Naive thymus-derived CD8-positive, alpha-beta T cell (primary cell): ENCODE data around the gene PRKCB. TPM values are rescaled to one million over a fixed set of nuclear protein-coding genes. Genes with fewer than 3 reads are reported as not detected.
A peak's percentile ranks its signal among the peaks of the same experiment; 100 is the strongest.

ENCODE experiments used
- ATAC-seq, 2 donors: fragments of 150-1000 bp; cut with Tn5 transposase in 1 of 2; sonication (Bioruptor Pico), chemical (Tn5 transposase) in 1 of 2; 1 replicate in 1 of 2; 2 replicates in 1 of 2; pipeline ENCODE4 v1.10.0; 2021; ENCODE audit warnings: mild to moderate bottlenecking in 2 of 2, moderate library complexity in 2 of 2
- POLR2A ChIA-PET: fragments of 350-600 bp; sonication (Branson Sonifier 250); formaldehyde crosslinking; loops from one replicate; lab custom pipeline; 2021; ENCODE audit warnings: antibody characterized with exemption; lab: Charles Lee
- DNase-seq, 10 donors: peaks; one replicate each; pipeline versions ENCODE4 v3.0.0 to v3.0.0-alpha.2; 2020 to 2022
- H3K27ac Mint-ChIP-seq, 10 donors: one replicate each; pipeline ENCODE4 v1.8.0; 2020 to 2022; ENCODE audit warnings: mild to moderate bottlenecking in 10 of 10, mixed read lengths in 10 of 10, moderate library complexity in 4 of 10, inconsistent platforms in 1 of 10
- H3K27me3 Mint-ChIP-seq, 5 donors: one replicate each; pipeline ENCODE4 v1.8.0; 2021 to 2022; ENCODE audit warnings: mixed read lengths in 5 of 5
- H3K36me3 Mint-ChIP-seq, 3 donors: one replicate each; pipeline ENCODE4 v1.8.0; 2020 to 2022; ENCODE audit warnings: mixed read lengths in 3 of 3, mild to moderate bottlenecking in 2 of 3, inconsistent platforms in 1 of 3
- H3K4me1 Mint-ChIP-seq, 4 donors: one replicate each; pipeline ENCODE4 v1.8.0; 2021 to 2022; ENCODE audit warnings: mixed read lengths in 4 of 4
- H3K4me3 Mint-ChIP-seq, 10 donors: one replicate each; pipeline ENCODE4 v1.8.0; 2020 to 2022; ENCODE audit warnings: mild to moderate bottlenecking in 10 of 10, mixed read lengths in 10 of 10, moderate library complexity in 6 of 10, inconsistent platforms in 1 of 10
- H3K9me3 Mint-ChIP-seq, 9 donors: one replicate each; pipeline ENCODE4 v1.8.0; 2020 to 2022; ENCODE audit warnings: mixed read lengths in 9 of 9, mild to moderate bottlenecking in 3 of 9, inconsistent platforms in 1 of 9, moderate library complexity in 1 of 9
- polyA plus RNA-seq, 3 donors: library from polyadenylated mRNA; unstranded; fragments of 300-500 nt; fragmentation: Illumina TruSeq; gene quantifications; one replicate each; pipeline ENCODE4 v1.2.3, GENCODE V29; 2021
- total RNA-seq, 8 experiments: library from RNA in 2 of 8; stranded (reverse) in 2 of 8; gene quantifications; one replicate each; pipeline ENCODE4 v1.2.3 and lab custom pipeline; 2021 to 2026

Gene PRKCB
- total and polyA plus RNA-seq, 5 experiments from 2014 or later, result 57.2 to 142 (median 123) TPM

- Mint-ChIP-seq H3K4me3 (no peak overlapping the region), H3K4me1 (peaks cover 14 to 44% (median 35%) of the 10 kb centered on the region in 4 donors)
These were observed 12.1 kb upstream of the PRKCB start for GRCh38 chr16:23823475-23824384.

GRCh38 chr16:23824909-23825308 is 10.9 kb upstream of the PRKCB start:
- Mint-ChIP-seq H3K27ac (peak overlapping the region in 4 of 10 donors; percentile 40 to 74 (median 58)), H3K36me3 (no peaks in the 10 kb centered on the region), H3K4me1 (peaks cover 14 to 44% (median 35%) of the 10 kb centered on the region in 4 donors), H3K9me3 (peaks cover 0 to 3% (median 0%) of the 10 kb centered on the region in 9 donors), H3K27me3 (no peaks in the 10 kb centered on the region), H3K4me3 (peak overlapping the region in 1 of 10 donors; percentile 30)
- no peak for ATAC-seq
- POLR2A ChIA-PET, result interaction anchor here (0.5 kb wide), 1 partner anchor 188 kb away, joined by 3 read pairs; no protein-coding TSS in a partner anchor
- DNase-seq, result no peak

More at GRCh38 chr16:23823475-23824384, 12.1 kb upstream of the PRKCB start:
- no peaks in the 10 kb centered on the region for H3K36me3 Mint-ChIP-seq
- DNase-seq (no peak), ATAC-seq (no peak)
- H3K27ac Mint-ChIP-seq, result peak overlapping the region in 4 of 10 donors; percentile 16 to 48 (median 30)
- H3K9me3 Mint-ChIP-seq, result no peaks in the 10 kb centered on the region
- no peaks in the 10 kb centered on the region for H3K27me3 Mint-ChIP-seq
- POLR2A ChIA-PET, result interaction anchor here (1.2 kb wide), 1 partner anchor 126 kb away, joined by 3 read pairs; no protein-coding TSS in a partner anchor

GRCh38 chr16:23826528-23827045 is 9.2 kb upstream of the PRKCB start:
- POLR2A ChIA-PET, result interaction anchor here (0.7 to 2.2 kb wide), 6 partner anchors 9 to 190 kb away, joined by 3 to 8 read pairs (median 5); partner anchors contain the start of gene PRKCB
- H3K27me3 Mint-ChIP-seq, result no peaks in the 10 kb centered on the region
- DNase-seq, result peak in 5 of 10 donors; percentile 11 to 71 (median 54)

GRCh38 chr16:23827057-23827456 is 8.7 kb upstream of the PRKCB start:
- Mint-ChIP-seq H3K9me3 (peaks cover 0 to 13% (median 6%) of the 10 kb centered on the region in 9 donors), H3K27ac (peak overlapping the region in 9 of 10 donors; percentile 49 to 95 (median 83)), H3K4me1 (peaks cover 14 to 44% (median 35%) of the 10 kb centered on the region in 4 donors), H3K27me3 (no peaks in the 10 kb centered on the region), H3K36me3 (peaks cover 0 to 3% (median 0%) of the 10 kb centered on the region in 3 donors), H3K4me3 (peak overlapping the region; percentile 17 to 81 (median 68))
- ATAC-seq (peak; percentile 38 to 49), DNase-seq (peak in 2 of 10 donors; percentile 15 to 30)
- POLR2A ChIA-PET, result interaction anchor here (1.1 to 2.2 kb wide), 6 partner anchors 9 to 188 kb away, joined by 3 to 8 read pairs (median 5); partner anchors contain the start of gene PRKCB

More at GRCh38 chr16:23826528-23827045, 9.2 kb upstream of the PRKCB start:
- H3K27ac Mint-ChIP-seq, result peak overlapping the region; percentile 21 to 95 (median 80)
- H3K36me3 Mint-ChIP-seq, result peaks cover 0 to 3% (median 0%) of the 10 kb centered on the region in 3 donors
- H3K4me3 Mint-ChIP-seq, result peak overlapping the region; percentile 17 to 81 (median 68)
- peaks cover 0 to 13% (median 6%) of the 10 kb centered on the region in 9 donors for H3K9me3 Mint-ChIP-seq
- ATAC-seq, result peak; percentile 94 to 95
- H3K4me1 Mint-ChIP-seq, result peaks cover 14 to 44% (median 35%) of the 10 kb centered on the region in 4 donors

- peaks cover 0 to 3% (median 0%) of the 10 kb centered on the region in 3 donors for H3K36me3 Mint-ChIP-seq
- H3K9me3 Mint-ChIP-seq, result peaks cover 0 to 13% (median 6%) of the 10 kb centered on the region in 9 donors
- H3K4me1 Mint-ChIP-seq, result peaks cover 18 to 48% (median 39%) of the 10 kb centered on the region in 4 donors
- H3K27me3 Mint-ChIP-seq, result no peaks in the 10 kb centered on the region
- ATAC-seq, result no peak
- DNase-seq, result no peak
- H3K27ac Mint-ChIP-seq, result no peak overlapping the region
- POLR2A ChIA-PET, result interaction anchor here (0.8 to 1.0 kb wide), 3 partner anchors 16 to 72 kb away, joined by 3 to 4 read pairs (median 3); no protein-coding TSS in a partner anchor
- H3K4me3 Mint-ChIP-seq, result no peak overlapping the region
These were observed 6.3 kb upstream of the PRKCB start for GRCh38 chr16:23829454-23829853.

- POLR2A ChIA-PET, result interaction anchor here (0.8 to 0.9 kb wide), 3 partner anchors 26 to 71 kb away, joined by 3 to 4 read pairs (median 3); no protein-coding TSS in a partner anchor
- Mint-ChIP-seq H3K36me3 (peaks cover 0 to 3% (median 0%) of the 10 kb centered on the region in 3 donors), H3K4me1 (peaks cover 22 to 48% (median 41%) of the 10 kb centered on the region in 4 donors), H3K9me3 (peaks cover 0 to 13% (median 6%) of the 10 kb centered on the region in 9 donors), H3K27ac (peak overlapping the region in 1 of 10 donors; percentile 35), H3K4me3 (no peak overlapping the region), H3K27me3 (no peaks in the 10 kb centered on the region)
- no peak for DNase-seq
- no peak for ATAC-seq
These were observed 5.5 kb upstream of the PRKCB start for GRCh38 chr16:23830276-23830675.

GRCh38 chr16:23832882-23833281 is 2.9 kb upstream of the PRKCB start:
- POLR2A ChIA-PET, result interaction anchor here (1.0 to 1.9 kb wide), 2 partner anchors 29 to 31 kb away, joined by 3 to 8 read pairs; no protein-coding TSS in a partner anchor
- H3K4me3 Mint-ChIP-seq, result peak overlapping the region in 2 of 10 donors; percentile 13 to 34
- H3K9me3 Mint-ChIP-seq, result peaks cover 0 to 13% (median 6%) of the 10 kb centered on the region in 9 donors
- H3K27ac Mint-ChIP-seq, result peak overlapping the region in 1 of 10 donors; percentile 56
- ATAC-seq, result no peak
- H3K27me3 Mint-ChIP-seq, result no peaks in the 10 kb centered on the region
- H3K4me1 Mint-ChIP-seq, result peaks cover 21 to 39% (median 36%) of the 10 kb centered on the region in 4 donors
- peaks cover 0 to 3% (median 0%) of the 10 kb centered on the region in 3 donors for H3K36me3 Mint-ChIP-seq
- no peak for DNase-seq

GRCh38 chr16:23833504-23833903 is 2.3 kb upstream of the PRKCB start:
- ATAC-seq (no peak), DNase-seq (no peak)
- peaks cover 0 to 13% (median 6%) of the 10 kb centered on the region in 9 donors for H3K9me3 Mint-ChIP-seq
- no peak overlapping the region for H3K4me3 Mint-ChIP-seq
- no peak overlapping the region for H3K27ac Mint-ChIP-seq
- H3K4me1 Mint-ChIP-seq, result peaks cover 23 to 42% (median 37%) of the 10 kb centered on the region in 4 donors
- POLR2A ChIA-PET, result interaction anchor here (0.6 to 1.9 kb wide), 5 partner anchors 25 to 180 kb away, joined by 3 to 8 read pairs (median 3); no protein-coding TSS in a partner anchor
- H3K27me3 Mint-ChIP-seq, result no peaks in the 10 kb centered on the region
- peaks cover 0 to 3% (median 0%) of the 10 kb centered on the region in 3 donors for H3K36me3 Mint-ChIP-seq

GRCh38 chr16:23833960-23834685 is 1.7 kb upstream of the PRKCB start:
- DNase-seq (no peak), ATAC-seq (no peak)
- H3K9me3 Mint-ChIP-seq, result peaks cover 0 to 13% (median 6%) of the 10 kb centered on the region in 9 donors
- peak overlapping the region in 1 of 10 donors; percentile 55 for H3K27ac Mint-ChIP-seq
- peak overlapping the region; percentile 5 to 97 (median 31) for H3K4me3 Mint-ChIP-seq
- peaks cover 0 to 4% (median 3%) of the 10 kb centered on the region in 3 donors for H3K36me3 Mint-ChIP-seq
- peaks cover 28 to 48% (median 43%) of the 10 kb centered on the region in 4 donors for H3K4me1 Mint-ChIP-seq
- H3K27me3 Mint-ChIP-seq, result no peaks in the 10 kb centered on the region
- POLR2A ChIA-PET, result interaction anchor here (0.6 to 1.0 kb wide), 4 partner anchors 26 to 45 kb away, joined by 3 read pairs; no protein-coding TSS in a partner anchor

- H3K36me3 Mint-ChIP-seq, result peaks cover 0 to 13% (median 0%) of the 10 kb centered on the region in 3 donors
- H3K9me3 Mint-ChIP-seq, result peaks cover 0 to 1% (median 0%) of the 10 kb centered on the region in 9 donors
- peak overlapping the region in 9 of 10 donors; percentile 22 to 98 (median 97) for H3K4me3 Mint-ChIP-seq
- ATAC-seq, result peak; percentile 55 to 57
- DNase-seq, result peak in 2 of 10 donors; percentile 4 to 65
- POLR2A ChIA-PET, result interaction anchor here (0.6 to 1.7 kb wide), 7 partner anchors 10 to 180 kb away, joined by 3 to 8 read pairs (median 4); no protein-coding TSS in a partner anchor
- H3K27me3 Mint-ChIP-seq, result no peaks in the 10 kb centered on the region
- H3K27ac Mint-ChIP-seq, result no peak overlapping the region
- peaks cover 38 to 67% (median 61%) of the 10 kb centered on the region in 4 donors for H3K4me1 Mint-ChIP-seq
These were observed 258 bp downstream of the PRKCB start for GRCh38 chr16:23836078-23836403.
